GM12801 (cell line): ENCODE measurements around the gene SSH3.

Experiments
- CTCF ChIP-seq: IDR thresholded peaks from one replicate; pipeline ENCODE4 v1.5.1; 2011; ENCODE audit warnings: control low read depth; ENCODE audit not compliant: insufficient read length; ENCODE audit errors: extremely low read depth

The SSH3 gene

DNA sequence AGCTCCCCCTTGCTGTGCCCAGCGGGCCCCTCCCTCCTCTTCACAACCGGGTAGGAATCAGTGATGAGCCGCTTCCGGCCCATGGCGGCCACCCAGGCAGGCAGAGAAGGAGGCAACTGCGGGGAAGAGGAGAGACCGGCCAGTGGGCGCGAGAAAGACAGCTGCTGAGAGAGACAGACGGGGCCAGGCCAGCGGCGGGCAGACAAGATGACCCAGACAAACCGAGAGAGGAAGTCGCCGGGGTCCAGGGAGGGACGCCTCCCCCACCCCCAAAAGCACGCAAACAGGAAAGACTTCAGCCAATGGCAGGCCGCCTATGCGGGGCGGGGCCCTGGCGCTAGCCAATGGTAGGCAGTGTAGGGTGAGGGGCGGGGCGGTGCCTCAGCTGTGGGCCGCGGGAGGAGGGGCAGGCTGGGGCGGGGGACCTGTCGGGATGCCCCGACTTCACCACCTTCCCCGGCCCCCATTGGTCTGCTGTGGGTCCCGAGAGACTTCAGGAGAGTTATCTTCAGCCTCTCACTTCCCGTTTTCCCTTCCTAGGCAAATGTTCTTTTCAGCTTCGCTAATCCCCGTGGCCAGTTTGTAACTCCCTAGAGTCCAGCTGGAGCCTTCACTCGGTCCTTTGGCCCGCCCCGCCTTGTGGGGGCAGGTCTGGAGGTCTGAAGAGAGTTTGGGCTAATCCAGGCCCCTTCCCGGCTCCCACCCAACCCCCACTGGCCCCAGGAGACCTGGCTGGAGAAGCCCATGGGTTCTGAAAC is 50.2 kb downstream of the SSH3 start, which contains the start of gene POLD4:
TSS of gene POLD4 (minus strand) at position 230 of the 758 bp plus-strand sequence. CDS start at position 83, 147 bp downstream.
- TF ChIP-seq CTCF: no peak

DNA sequence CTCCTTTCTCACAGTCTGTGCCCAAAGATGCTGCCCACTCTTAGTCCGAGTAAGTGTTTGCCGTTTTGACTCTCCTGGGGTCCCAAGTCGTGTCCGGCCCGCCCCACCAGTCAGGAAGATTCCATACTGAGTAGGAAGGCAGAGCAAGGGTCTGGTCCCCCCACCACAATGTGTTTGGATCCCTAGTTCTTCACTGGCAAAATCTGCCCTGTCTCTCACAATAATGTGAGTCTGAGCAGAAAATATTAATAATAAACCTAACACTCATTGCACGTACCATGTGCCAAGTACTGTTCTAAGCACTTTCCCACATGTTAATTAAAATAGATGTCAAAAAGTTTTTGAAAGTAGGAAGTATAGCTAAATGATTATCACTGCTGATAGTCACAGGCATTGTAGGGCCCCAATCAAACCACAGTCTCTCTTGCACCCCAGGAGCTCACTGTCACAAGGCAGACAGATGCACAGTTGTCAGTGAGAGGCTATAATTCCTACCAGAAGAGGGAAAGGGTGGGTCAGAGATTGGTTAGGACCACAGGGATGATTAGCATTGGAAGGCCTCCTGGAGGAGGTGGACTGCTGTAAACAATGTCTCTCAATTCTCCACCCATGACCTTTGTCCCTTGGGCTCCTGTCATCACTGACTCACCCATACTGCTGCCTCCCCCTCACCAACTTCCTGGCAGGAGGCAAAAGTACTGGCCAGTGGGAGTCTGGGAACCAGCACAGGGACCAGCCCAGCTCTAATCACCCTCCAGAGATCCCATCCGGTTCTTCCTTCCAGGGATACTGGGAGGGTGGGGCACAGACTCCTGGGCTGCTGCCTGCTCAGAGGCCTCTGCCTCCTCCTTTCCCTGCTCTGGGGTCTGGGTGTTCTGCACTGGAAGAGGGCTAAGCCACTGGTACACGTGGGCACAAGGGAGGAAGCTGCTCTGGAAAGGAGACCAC is 51.0 kb downstream of the SSH3 start:
- no peak for TF ChIP-seq CTCF

DNA sequence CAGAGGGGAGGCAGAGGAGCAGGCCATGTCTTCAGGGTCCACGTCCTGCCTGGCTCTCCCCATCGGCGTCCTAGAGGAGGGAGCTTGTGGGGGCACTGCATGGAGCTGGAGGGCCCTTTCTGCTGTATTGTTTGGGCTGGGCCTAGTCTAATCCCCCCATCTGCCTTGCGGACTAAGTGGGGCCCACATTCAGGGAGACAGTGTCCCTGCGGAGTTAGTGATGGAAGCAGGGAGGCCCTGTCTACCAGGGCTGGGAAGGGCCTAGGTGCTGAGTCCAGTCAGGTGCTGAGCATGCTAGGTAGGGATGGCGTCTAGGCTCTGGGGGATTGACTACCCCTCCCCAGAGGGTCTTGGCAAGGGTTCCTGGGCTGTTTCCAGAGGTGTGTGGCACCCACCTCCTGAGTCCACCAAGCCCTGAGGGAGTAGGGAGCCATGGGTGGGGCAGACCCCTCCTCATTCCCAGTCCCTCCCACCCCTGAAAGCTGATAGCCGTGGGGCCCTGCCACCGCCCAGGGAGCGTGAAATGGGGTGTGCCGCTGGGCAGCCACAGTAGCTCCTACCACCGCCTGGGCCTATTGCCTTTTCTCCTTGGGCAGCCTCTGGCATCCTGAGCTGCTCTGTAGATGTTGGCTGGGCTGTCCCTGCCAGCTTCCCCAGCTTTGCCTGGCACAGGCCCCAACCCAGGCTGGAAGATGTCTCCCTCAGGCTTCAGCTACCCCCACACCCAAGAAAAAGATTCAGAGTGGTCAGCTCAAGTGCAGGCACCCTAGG is 51.9 kb downstream of the SSH3 start:
- TF ChIP-seq CTCF: no peak

GRCh38 chr11:67355794-67356386 is 52.6 kb downstream of the SSH3 start:
- no peak for TF ChIP-seq CTCF

- no peak for TF ChIP-seq CTCF
Measured at GRCh38 chr11:67356387-67356863, 53.1 kb downstream of the SSH3 start.

GRCh38 chr11:67356864-67357561 is 53.7 kb downstream of the SSH3 start:
- TF ChIP-seq CTCF: peak; percentile 81
